ENCODE measurements around the gene PLPP1. TPM values are rescaled to one million over a fixed set of nuclear protein-coding genes. Genes with fewer than 3 reads are reported as not detected.

PLPP1 gene
- total and polyA plus RNA-seq, 2 of the 8 experiments (the other 6 are each of a cell fraction or from before 2014, with no cell fraction given): 43.7 to 91.3 TPM

- Histone ChIP-seq H3K36me3 (ENCODE audit: control insufficient read depth in 2 of 4, insufficient read depth in 4 of 4, low read length in 3 of 4) (peaks cover 2 to 29% (median 6%) of the 10 kb centered on the region in 4 experiments; a peak in 3 of 8 replicates), H3K4me1 (replicated peaks in 1 of 4; ENCODE audit: control insufficient read depth in 3 of 4, insufficient read depth in 4 of 4, low read length in 3 of 4) (peaks cover 0 to 3% (median under 1%) of the 10 kb centered on the region in 4 experiments; a peak in 3 of 7 replicates), H3K4me3 (ENCODE audit: extremely low read depth in 1 of 4, insufficient read depth in 2 of 4, low read depth in 3 of 4, low read length in 4 of 4) (no peak overlapping the region), H3K56ac (replicated peaks; ENCODE audit: insufficient read length, low read depth, low read length) (no peak overlapping the region), H3K4me2 (ENCODE audit: insufficient read depth in 1 of 2, low read depth in 2 of 2, low read length in 2 of 2) (no peak overlapping the region), H4K20me1 (replicated peaks in 1 of 2; ENCODE audit: control insufficient read depth in 1 of 2, insufficient read depth in 2 of 2, low read length in 2 of 2) (peaks cover 0 to under 1% of the 10 kb centered on the region in 2 experiments), H2BK12ac (ENCODE audit: low read depth, low read length) (no peak overlapping the region), H3K79me1 (ENCODE audit: low read depth, low read length) (peaks cover 2% of the 10 kb centered on the region; the same call in 1 of the 2 replicates), H2BK120ac (replicated peaks; ENCODE audit: low read depth, low read length) (no peak overlapping the region), H3K4ac (replicated peaks; ENCODE audit: insufficient read length, low read depth, low read length) (no peak overlapping the region), H3K9me3 (ENCODE audit: insufficient read depth in 2 of 2, low read depth in 1 of 2, low read length in 1 of 2) (no peaks in the 10 kb centered on the region), H3K14ac (ENCODE audit: insufficient read length) (no peak overlapping the region), H3K23ac (ENCODE audit: insufficient read length) (no peak overlapping the region), H2BK15ac (ENCODE audit: low read length) (no peak overlapping the region), H3K79me2 (ENCODE audit: control insufficient read depth in 1 of 2, insufficient read depth in 2 of 2, low read length in 2 of 2) (peaks cover 0 to 71% of the 10 kb centered on the region in 2 experiments; a peak in 2 of 4 replicates), H4K91ac (replicated peaks; ENCODE audit: insufficient read length, low read length) (no peak overlapping the region), H4K8ac (ENCODE audit: extremely low read depth, insufficient read depth, low read length) (no peak overlapping the region), H2BK20ac (ENCODE audit: low read length) (no peak overlapping the region), H2AK5ac (ENCODE audit: low read depth, low read length) (no peak overlapping the region), H3K9ac (replicated peaks in 1 of 4; ENCODE audit: extremely low read depth in 1 of 4, low read depth in 3 of 4, low read length in 3 of 4) (no peak overlapping the region), H3K18ac (ENCODE audit: extremely low read depth, low read length) (no peak overlapping the region), H2AFZ (ENCODE audit: low read length) (no peak overlapping the region), H2BK5ac (ENCODE audit: low read depth, low read length) (no peak overlapping the region), H3K23me2 (ENCODE audit: low read depth, low read length) (no peaks in the 10 kb centered on the region), H4K5ac (ENCODE audit: insufficient read length, low read depth, low read length) (no peak overlapping the region), H3K27me3 (replicated peaks in 1 of 4; ENCODE audit: control insufficient read depth in 3 of 4, extremely low read depth in 1 of 4, insufficient read depth in 3 of 4, low read length in 3 of 4) (no peaks in the 10 kb centered on the region), H3K27ac (ENCODE audit: low read depth, low read length) (no peak overlapping the region)
- whole genome bisulfite sequencing, 2 experiments (ENCODE audit: extremely low coverage in 1 of 2, insufficient coverage in 1 of 2, insufficient read length in 1 of 2, insufficient replicate concordance in 2 of 2, low coverage in 1 of 2, low lambda C conversion rate in 2 of 2, missing lambda C conversion rate in 1 of 2): 91% methylated on average over 1 of the region's 1 CpG; no CpG with 5 or more reads in 1 of the 2 experiments
- FAIRE-seq (no peak), DNase-seq (ENCODE audit: low read depth in 1 of 2, low spot score in 2 of 2) (no peak)
- TF ChIP-seq RFX5 (IDR thresholded peaks at IDR 0.05; ENCODE audit: borderline replicate concordance, low read depth, low read length): no peak
- no peak for TF ChIP-seq TBP (IDR thresholded peaks at IDR 0.05; ENCODE audit: low read depth, low read length)
- TF ChIP-seq BCL11A (IDR thresholded peaks at IDR 0.05; ENCODE audit: low read depth in 2 of 2, low read length in 2 of 2): no peak
- TF ChIP-seq POLR2AphosphoS5 (IDR thresholded peaks at IDR 0.05; ENCODE audit: low read depth, low read length): no peak
- no peak for TF ChIP-seq PHF8 (conservative IDR thresholded peaks at IDR 0.05; ENCODE audit: low read depth, low read length)
- POLR2A ChIA-PET (ENCODE audit: partially characterized antibody): no interaction called here
- CTCF ChIA-PET (ENCODE audit: partially characterized antibody): interaction anchor here (0.6 to 0.9 kb wide), 2 partner anchors 38 to 221 kb away, joined by 3 read pairs; no protein-coding TSS in a partner anchor
Observed at GRCh38 chr5:55471468-55471867, 63.3 kb downstream of the PLPP1 start.

Measured in H1 (cell line).